ENCODE data around the gene MKRN2. TPM values are rescaled to one million over a fixed set of nuclear protein-coding genes. Genes with fewer than 3 reads are reported as not detected.

The MKRN2 gene
- total RNA-seq, 1 donor from 2014 or later, result 21.7 TPM

DNA sequence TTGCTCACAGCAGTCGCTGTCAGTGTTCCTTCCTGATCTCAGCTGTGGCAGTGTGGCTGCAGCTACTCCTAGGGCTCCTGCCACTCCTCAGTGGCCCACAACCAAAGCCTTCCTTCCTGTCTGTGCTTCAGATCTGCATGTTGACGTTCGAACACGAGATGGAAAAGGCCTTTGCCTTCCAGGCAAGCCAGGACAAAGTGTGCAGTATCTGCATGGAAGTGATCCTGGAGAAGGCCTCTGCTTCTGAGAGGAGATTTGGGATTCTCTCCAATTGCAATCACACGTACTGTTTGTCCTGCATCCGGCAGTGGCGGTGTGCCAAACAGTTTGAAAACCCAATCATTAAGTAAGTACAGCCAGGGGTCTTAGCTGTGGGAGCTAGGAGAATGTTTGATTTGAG, 17.8 kb downstream of the MKRN2 start:
- H3K4me3 ChIP-seq, result no peak overlapping the region
- no peak for DNase-seq
- H3K27ac ChIP-seq, result no peak overlapping the region
- H3K36me3 ChIP-seq, result peaks cover 98% of the 10 kb centered on the region
- intact Hi-C loops (cut with DNase I), result no loop called here
- H3K27me3 ChIP-seq (ENCODE audit: low read depth), result no peaks in the 10 kb centered on the region
- no peaks in the 10 kb centered on the region for H3K4me1 ChIP-seq
- no peak for ATAC-seq
- H3K9me3 ChIP-seq, result no peaks in the 10 kb centered on the region
- TF ChIP-seq, protein P1, sequence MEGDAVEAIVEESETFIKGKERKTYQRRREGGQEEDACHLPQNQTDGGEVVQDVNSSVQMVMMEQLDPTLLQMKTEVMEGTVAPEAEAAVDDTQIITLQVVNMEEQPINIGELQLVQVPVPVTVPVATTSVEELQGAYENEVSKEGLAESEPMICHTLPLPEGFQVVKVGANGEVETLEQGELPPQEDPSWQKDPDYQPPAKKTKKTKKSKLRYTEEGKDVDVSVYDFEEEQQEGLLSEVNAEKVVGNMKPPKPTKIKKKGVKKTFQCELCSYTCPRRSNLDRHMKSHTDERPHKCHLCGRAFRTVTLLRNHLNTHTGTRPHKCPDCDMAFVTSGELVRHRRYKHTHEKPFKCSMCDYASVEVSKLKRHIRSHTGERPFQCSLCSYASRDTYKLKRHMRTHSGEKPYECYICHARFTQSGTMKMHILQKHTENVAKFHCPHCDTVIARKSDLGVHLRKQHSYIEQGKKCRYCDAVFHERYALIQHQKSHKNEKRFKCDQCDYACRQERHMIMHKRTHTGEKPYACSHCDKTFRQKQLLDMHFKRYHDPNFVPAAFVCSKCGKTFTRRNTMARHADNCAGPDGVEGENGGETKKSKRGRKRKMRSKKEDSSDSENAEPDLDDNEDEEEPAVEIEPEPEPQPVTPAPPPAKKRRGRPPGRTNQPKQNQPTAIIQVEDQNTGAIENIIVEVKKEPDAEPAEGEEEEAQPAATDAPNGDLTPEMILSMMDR (IDR thresholded peaks at IDR 0.05), result no peak

DNA sequence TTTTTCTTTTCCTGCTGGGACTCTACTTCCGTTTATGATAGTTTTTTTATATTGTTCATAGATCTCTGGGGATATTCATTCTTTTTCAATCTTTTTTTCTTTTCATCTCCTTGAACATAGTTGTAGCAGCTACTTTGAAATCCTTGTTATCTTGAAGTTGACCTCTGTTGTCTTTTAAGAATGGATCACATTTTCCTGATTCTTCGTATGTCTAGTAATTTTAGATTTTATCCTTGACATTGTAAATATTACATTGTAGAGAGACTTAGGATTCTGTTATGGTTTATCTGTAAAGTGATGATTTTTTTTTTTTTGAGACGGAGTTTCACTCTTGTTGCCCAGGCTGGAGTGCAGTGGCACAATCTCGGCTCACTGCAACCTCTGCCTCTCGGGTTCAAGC, 20.5 kb downstream of the MKRN2 start:
- Histone ChIP-seq H3K4me3 (no peak overlapping the region), H3K27me3 (ENCODE audit: low read depth) (no peaks in the 10 kb centered on the region), H3K27ac (no peak overlapping the region), H3K4me1 (no peaks in the 10 kb centered on the region), H3K9me3 (no peaks in the 10 kb centered on the region), H3K36me3 (peaks cover 97% of the 10 kb centered on the region)
- intact Hi-C loops (cut with DNase I), result no loop called here
- TF ChIP-seq, protein P1 (IDR thresholded peaks at IDR 0.05), result no peak
- DNase-seq (no peak), ATAC-seq (no peak)

DNA sequence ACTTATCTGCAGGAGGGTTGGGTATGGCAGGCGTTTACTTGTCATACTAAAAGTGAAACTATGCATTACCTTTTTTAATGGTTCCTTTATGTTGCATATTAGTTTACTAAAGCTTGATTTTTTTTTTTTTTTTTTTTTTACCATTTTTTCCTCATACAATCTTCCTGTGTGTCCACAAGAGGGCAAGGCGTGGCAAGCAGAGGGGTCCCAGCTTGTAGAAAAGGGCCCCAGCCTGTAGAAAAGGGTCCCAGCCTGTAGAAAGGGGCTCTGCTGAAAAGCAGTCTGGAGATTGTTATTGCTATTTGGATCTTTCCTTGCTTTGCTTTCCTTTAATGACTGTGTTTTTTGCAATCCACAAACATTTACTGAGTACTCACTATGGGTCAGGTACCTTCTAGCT, 21.9 kb downstream of the MKRN2 start:
- Histone ChIP-seq H3K27me3 (ENCODE audit: low read depth) (no peaks in the 10 kb centered on the region), H3K36me3 (peaks cover 97% of the 10 kb centered on the region), H3K4me3 (no peak overlapping the region), H3K9me3 (no peaks in the 10 kb centered on the region), H3K27ac (no peak overlapping the region), H3K4me1 (no peaks in the 10 kb centered on the region)
- intact Hi-C loops (cut with DNase I), result no loop called here
- TF ChIP-seq, protein P1 (IDR thresholded peaks at IDR 0.05), result peak; percentile 8
- no peak for ATAC-seq
- DNase-seq, result no peak

DNA sequence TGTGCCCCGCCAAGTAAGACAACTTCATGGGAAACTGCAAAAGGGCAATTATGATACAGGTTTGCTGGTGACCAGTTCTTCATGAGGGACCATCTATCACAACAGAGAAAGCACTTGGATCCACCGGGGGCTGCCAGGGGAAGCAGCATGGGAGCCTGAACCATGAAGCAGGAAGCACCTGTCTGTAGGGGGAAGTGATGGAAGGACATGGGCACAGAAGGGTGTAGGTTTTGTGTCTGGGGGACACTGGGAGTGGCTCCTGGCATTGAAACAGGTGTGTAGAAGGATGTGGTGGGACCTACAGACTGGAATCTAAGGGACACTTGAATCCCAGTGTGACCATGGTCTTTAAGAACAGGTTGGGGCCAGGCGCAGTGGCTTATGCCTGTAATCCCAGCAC, 22.6 kb downstream of the MKRN2 start:
- H3K36me3 ChIP-seq, result peaks cover 97% of the 10 kb centered on the region
- ATAC-seq (no peak), DNase-seq (no peak)
- intact Hi-C loops (cut with DNase I), result no loop called here
- H3K4me3 ChIP-seq, result no peak overlapping the region
- H3K27ac ChIP-seq, result no peak overlapping the region
- TF ChIP-seq, protein P1 (IDR thresholded peaks at IDR 0.05), result no peak
- H3K4me1 ChIP-seq, result no peaks in the 10 kb centered on the region
- H3K9me3 ChIP-seq, result no peaks in the 10 kb centered on the region
- no peaks in the 10 kb centered on the region for H3K27me3 ChIP-seq (ENCODE audit: low read depth)

DNA sequence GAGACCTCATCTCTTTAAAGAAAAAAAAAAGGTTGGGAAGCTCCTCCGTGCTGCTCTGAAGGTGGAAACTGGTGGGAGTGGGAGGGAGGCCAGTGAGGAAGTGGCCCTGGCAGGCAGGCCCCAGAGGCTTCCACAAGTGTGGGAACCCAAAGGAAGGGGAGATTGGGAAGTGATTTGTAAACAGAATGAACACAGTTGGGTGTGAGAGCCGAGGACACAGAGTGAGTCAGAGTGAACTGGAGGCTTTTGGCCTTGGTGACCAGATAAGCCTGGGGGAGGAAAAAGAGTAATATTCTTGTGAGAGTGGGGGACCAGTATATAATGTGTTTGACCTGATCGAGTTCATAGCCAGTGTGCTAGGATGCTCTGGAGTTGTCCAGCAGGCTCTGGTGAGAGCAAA, 23.0 kb downstream of the MKRN2 start:
- no peaks in the 10 kb centered on the region for H3K27me3 ChIP-seq (ENCODE audit: low read depth)
- H3K9me3 ChIP-seq, result no peaks in the 10 kb centered on the region
- DNase-seq (no peak), ATAC-seq (peak; percentile 16 to 35)
- H3K4me1 ChIP-seq, result no peaks in the 10 kb centered on the region
- TF ChIP-seq, protein P1 (IDR thresholded peaks at IDR 0.05), result no peak
- intact Hi-C loops (cut with DNase I), result no loop called here
- H3K36me3 ChIP-seq, result peaks cover 97% of the 10 kb centered on the region
- H3K27ac ChIP-seq, result no peak overlapping the region
- H3K4me3 ChIP-seq, result no peak overlapping the region

DNA sequence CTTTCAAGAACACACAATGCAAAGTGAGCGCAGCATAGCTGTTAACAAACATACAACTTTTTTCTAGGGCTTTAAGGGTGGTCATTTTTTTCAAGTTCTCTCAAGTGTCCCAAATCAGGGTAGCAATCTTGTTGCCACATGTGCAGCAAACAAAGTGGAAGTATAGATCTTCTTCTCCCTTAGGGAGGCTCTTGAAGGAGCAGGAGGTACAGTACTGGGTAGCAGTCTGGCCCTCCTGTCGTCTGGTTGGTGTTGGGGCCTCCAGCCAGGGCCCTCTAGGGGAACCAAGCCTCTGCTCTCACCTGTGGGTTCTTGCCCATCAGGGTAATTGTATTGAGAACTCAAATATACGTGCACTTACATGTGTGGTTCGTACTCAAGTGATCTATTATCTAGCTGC, 25.8 kb downstream of the MKRN2 start:
- intact Hi-C loops (cut with DNase I), result no loop called here
- Histone ChIP-seq H3K4me1 (no peaks in the 10 kb centered on the region), H3K9me3 (no peaks in the 10 kb centered on the region), H3K27ac (no peak overlapping the region), H3K36me3 (peaks cover 99% of the 10 kb centered on the region), H3K4me3 (no peak overlapping the region), H3K27me3 (ENCODE audit: low read depth) (no peaks in the 10 kb centered on the region)
- ATAC-seq (no peak), DNase-seq (no peak)
- TF ChIP-seq, protein P1 (IDR thresholded peaks at IDR 0.05), result no peak

Measured in lower lobe of right lung (tissue), 2 donors.